ENCODE results near the gene TRIM66. TPM values are rescaled to one million over a fixed set of nuclear protein-coding genes. Genes with fewer than 3 reads are reported as not detected.

TRIM66 gene
- total RNA-seq, 2 donors from 2014 or later = 16.2 to 25.3 TPM

GRCh38 chr11:8613036-8613435 is 69.4 kb downstream of the TRIM66 start:
- ATAC-seq (no peak), DNase-seq (ENCODE audit: low spot score in 2 of 2) (no peak)
- Mint-ChIP-seq H3K36me3 (no peaks in the 10 kb centered on the region), H3K9me3 (no peaks in the 10 kb centered on the region), H3K27ac (peak overlapping the region; percentile 63 to 75)

- no peak for ATAC-seq
- no peaks in the 10 kb centered on the region for H3K9me3 Mint-ChIP-seq
- H3K36me3 Mint-ChIP-seq = no peaks in the 10 kb centered on the region
- peak overlapping the region in 1 of 2 donors; percentile 63 for H3K27ac Mint-ChIP-seq
- DNase-seq (ENCODE audit: low spot score in 2 of 2) = no peak
Measured at GRCh38 chr11:8612522-8612921, 69.9 kb downstream of the TRIM66 start.

- no peaks in the 10 kb centered on the region for H3K9me3 Mint-ChIP-seq
- H3K36me3 Mint-ChIP-seq = no peaks in the 10 kb centered on the region
- peak in 1 of 2 donors; percentile 13 for DNase-seq (ENCODE audit: low spot score in 2 of 2)
- ATAC-seq = peak; percentile 76 to 92
- peak overlapping the region; percentile 55 to 79 for H3K27ac Mint-ChIP-seq
Measured at GRCh38 chr11:8610532-8611116, 71.8 kb downstream of the TRIM66 start.

GRCh38 chr11:8608652-8609051 is 73.8 kb downstream of the TRIM66 start:
- H3K27ac Mint-ChIP-seq = no peak overlapping the region
- no peaks in the 10 kb centered on the region for H3K36me3 Mint-ChIP-seq
- no peak for DNase-seq (ENCODE audit: low spot score in 2 of 2)
- H3K9me3 Mint-ChIP-seq = no peaks in the 10 kb centered on the region
- no peak for ATAC-seq

GRCh38 chr11:8605971-8606563 is 76.4 kb downstream of the TRIM66 start:
- Mint-ChIP-seq H3K36me3 (no peaks in the 10 kb centered on the region), H3K27ac (peak overlapping the region in 1 of 2 donors; percentile 70), H3K9me3 (no peaks in the 10 kb centered on the region)
- no peak for ATAC-seq
- DNase-seq (ENCODE audit: low spot score in 2 of 2) = no peak

- no peak overlapping the region for H3K27ac Mint-ChIP-seq
- no peaks in the 10 kb centered on the region for H3K9me3 Mint-ChIP-seq
- peak in 1 of 2 donors; percentile 60 for DNase-seq (ENCODE audit: low spot score in 2 of 2)
Measured at GRCh38 chr11:8604078-8604723, 78.3 kb downstream of the TRIM66 start.

GRCh38 chr11:8603696-8604077 is 78.8 kb downstream of the TRIM66 start:
- DNase-seq (ENCODE audit: low spot score in 2 of 2) (no peak), ATAC-seq (no peak)
- Mint-ChIP-seq H3K36me3 (no peaks in the 10 kb centered on the region), H3K27ac (no peak overlapping the region), H3K9me3 (no peaks in the 10 kb centered on the region)

More at GRCh38 chr11:8604078-8604723, 78.3 kb downstream of the TRIM66 start:
- peak; percentile 62 to 77 for ATAC-seq
- no peaks in the 10 kb centered on the region for H3K36me3 Mint-ChIP-seq

GRCh38 chr11:8601376-8602133 is 80.9 kb downstream of the TRIM66 start:
- DNase-seq (ENCODE audit: low spot score in 2 of 2) (no peak), ATAC-seq (no peak)
- Mint-ChIP-seq H3K9me3 (no peaks in the 10 kb centered on the region), H3K36me3 (no peaks in the 10 kb centered on the region), H3K27ac (peak overlapping the region in 1 of 2 donors; percentile 15)

- ATAC-seq (no peak), DNase-seq (ENCODE audit: low spot score in 2 of 2) (no peak)
- H3K36me3 Mint-ChIP-seq = peaks cover 0 to 4% of the 10 kb centered on the region in 2 donors
- H3K27ac Mint-ChIP-seq = no peak overlapping the region
- H3K9me3 Mint-ChIP-seq = no peaks in the 10 kb centered on the region
Measured at GRCh38 chr11:8598506-8598905, 84.0 kb downstream of the TRIM66 start.

GRCh38 chr11:8597182-8597581 is 85.3 kb downstream of the TRIM66 start:
- H3K27ac Mint-ChIP-seq = no peak overlapping the region

GRCh38 chr11:8596504-8597046 is 85.9 kb downstream of the TRIM66 start:
- no peak for DNase-seq (ENCODE audit: low spot score in 2 of 2)
- no peak for ATAC-seq
- Mint-ChIP-seq H3K9me3 (no peaks in the 10 kb centered on the region), H3K27ac (no peak overlapping the region), H3K36me3 (peaks cover 0 to 4% of the 10 kb centered on the region in 2 donors)

More at GRCh38 chr11:8597182-8597581, 85.3 kb downstream of the TRIM66 start:
- ATAC-seq (no peak), DNase-seq (ENCODE audit: low spot score in 2 of 2) (no peak)
- Mint-ChIP-seq H3K36me3 (peaks cover 0 to 4% of the 10 kb centered on the region in 2 donors), H3K9me3 (no peaks in the 10 kb centered on the region)

- H3K36me3 Mint-ChIP-seq = peaks cover 0 to 4% of the 10 kb centered on the region in 2 donors
- no peak within 1 kb of the TSS for H3K27ac Mint-ChIP-seq
- DNase-seq (ENCODE audit: low spot score in 2 of 2) (peak in 1 of 2 donors; percentile 63), ATAC-seq (peak; percentile 48 to 93)
- no peaks in the 10 kb centered on the region for H3K9me3 Mint-ChIP-seq
Measured at GRCh38 chr11:8593935-8594909, 88.2 kb downstream of the TRIM66 start, which contains the start of gene STK33. TSS of gene STK33 (minus strand) at chr11:8594228. CDS start at chr11:8474905, 119,323 bp downstream.

- H3K36me3 Mint-ChIP-seq = peaks cover 0 to 4% of the 10 kb centered on the region in 2 donors
- peak in 1 of 2 donors; percentile 14 for ATAC-seq
- no peak for DNase-seq (ENCODE audit: low spot score in 2 of 2)
- no peaks in the 10 kb centered on the region for H3K9me3 Mint-ChIP-seq
- no peak overlapping the region for H3K27ac Mint-ChIP-seq
Measured at GRCh38 chr11:8593455-8593854, 89.0 kb downstream of the TRIM66 start.

- DNase-seq (ENCODE audit: low spot score in 2 of 2) (no peak), ATAC-seq (no peak)
- no peaks in the 10 kb centered on the region for H3K36me3 Mint-ChIP-seq
- H3K9me3 Mint-ChIP-seq = peaks cover 0 to 3% of the 10 kb centered on the region in 2 donors
- H3K27ac Mint-ChIP-seq = no peak overlapping the region
Measured at GRCh38 chr11:8587915-8588314, 94.5 kb downstream of the TRIM66 start.

GRCh38 chr11:8586805-8587204 is 95.7 kb downstream of the TRIM66 start:
- Mint-ChIP-seq H3K9me3 (peaks cover 0 to 3% of the 10 kb centered on the region in 2 donors), H3K36me3 (no peaks in the 10 kb centered on the region), H3K27ac (no peak overlapping the region)
- no peak for DNase-seq (ENCODE audit: low spot score in 2 of 2)
- no peak for ATAC-seq

- DNase-seq (ENCODE audit: low spot score in 2 of 2) (no peak), ATAC-seq (no peak)
- Mint-ChIP-seq H3K36me3 (no peaks in the 10 kb centered on the region), H3K27ac (no peak overlapping the region), H3K9me3 (peaks cover 0 to 3% of the 10 kb centered on the region in 2 donors)
Measured at GRCh38 chr11:8586184-8586583, 96.3 kb downstream of the TRIM66 start.

Measured in activated naive CD4-positive, alpha-beta T cell treated with anti-CD3 and anti-CD28 coated beads, Interleukin-2, amount 50 U/mL, for 72 hours (primary cell).